Keratinocyte (primary cell): ENCODE results near the gene PIK3CD. TPM values are rescaled to one million over a fixed set of nuclear protein-coding genes. Genes with fewer than 3 reads are reported as not detected.

Experiments
- DNase-seq: peaks from one replicate; pipeline ENCODE4 v3.0.0-alpha.2; 2011; ENCODE audit warnings: low read depth, missing footprints, low spot score
- FAIRE-seq: peaks from 2 replicates; lab custom pipeline; 2011; peaks lifted over from hg19 to GRCh38; lab: Jason Lieb, UNC
- H2AFZ ChIP-seq: 2 replicates; pipeline ENCODE4 v1.6.0; 2012; ENCODE audit warnings: low read length, control low read depth, inconsistent platforms; ENCODE audit not compliant: control insufficient read depth
- H3K27ac ChIP-seq: 2 replicates; pipeline ENCODE4 v1.5.1; 2011; ENCODE audit warnings: low read length; ENCODE audit not compliant: control insufficient read depth, insufficient read depth
- H3K27me3 ChIP-seq: 3 replicates; pipeline ENCODE4 v1.6.0; 2011; ENCODE audit warnings: low read length; ENCODE audit not compliant: control insufficient read depth, insufficient read depth; ENCODE audit errors: extremely low read depth
- H3K36me3 ChIP-seq, 2 experiments: 2 replicates in 1 of 2; 3 replicates in 1 of 2; pipeline ENCODE4 v1.5.1; 2011; ENCODE audit warnings: low read length in 2 of 2, mild to moderate bottlenecking in 1 of 2; ENCODE audit not compliant: control insufficient read depth in 2 of 2, insufficient read depth in 2 of 2; ENCODE audit errors: extremely low read depth in 1 of 2
- H3K4me1 ChIP-seq: 3 replicates; pipeline ENCODE4 v1.5.1; 2011; ENCODE audit warnings: low read length; ENCODE audit not compliant: control insufficient read depth, insufficient read depth; ENCODE audit errors: extremely low read depth
- H3K4me2 ChIP-seq: 3 replicates; pipeline ENCODE4 v1.6.0; 2011; ENCODE audit warnings: low read depth, low read length; ENCODE audit not compliant: control insufficient read depth, insufficient read depth; ENCODE audit errors: extremely low read depth
- H3K4me3 ChIP-seq, 3 experiments: fragments of 200-600 bp in 1 of 3; sonication (generic) in 1 of 3; 2 replicates in 2 of 3; 3 replicates in 1 of 3; pipeline ENCODE4 v1.5.1; 2011 to 2016; ENCODE audit warnings: low read length in 3 of 3, mild to moderate bottlenecking in 3 of 3, control low read depth in 2 of 3, inconsistent platforms in 1 of 3, low read depth in 1 of 3, mixed read lengths in 1 of 3, mixed run types in 1 of 3, moderate library complexity in 1 of 3; ENCODE audit not compliant: control insufficient read depth in 2 of 3, insufficient read depth in 2 of 3; ENCODE audit errors: extremely low read depth in 1 of 3
- H3K79me2 ChIP-seq: 2 replicates; pipeline ENCODE4 v1.6.0; 2012; ENCODE audit warnings: low read length; ENCODE audit not compliant: control insufficient read depth, insufficient read depth
- H3K9ac ChIP-seq: 3 replicates; pipeline ENCODE4 v1.6.0; 2011; ENCODE audit warnings: low read length; ENCODE audit not compliant: control insufficient read depth, insufficient read depth; ENCODE audit errors: extremely low read depth
- H3K9me1 ChIP-seq: 3 replicates; pipeline ENCODE4 v1.6.0; 2011; ENCODE audit warnings: low read length; ENCODE audit not compliant: control insufficient read depth, insufficient read depth; ENCODE audit errors: extremely low read depth
- H3K9me3 ChIP-seq: 2 replicates; pipeline ENCODE4 v1.5.1; 2012; ENCODE audit warnings: low read depth, low read length; ENCODE audit not compliant: control insufficient read depth
- H4K20me1 ChIP-seq: 3 replicates; pipeline ENCODE4 v1.6.0; 2011; ENCODE audit warnings: low read length; ENCODE audit not compliant: control insufficient read depth, insufficient read depth; ENCODE audit errors: extremely low read depth
- EZH2 ChIP-seq: IDR thresholded peaks from one replicate; pipeline ENCODE4 v1.6.1; 2012; ENCODE audit warnings: inconsistent platforms, mild to moderate bottlenecking, low read length, moderate library complexity
- dilution Hi-C: fragments of 300-500 bp; cut with MboI; formaldehyde crosslinking; loops from one replicate; pipeline ENCODE4 v1.7.0; 2020; ENCODE audit warnings: low sequenced_read_pairs; ENCODE audit not compliant: extremely low pct_ligation_motif_present
- polyA plus RNA-seq, 5 experiments: library from polyadenylated mRNA; depleted of rRNA in 3 of 5; stranded (reverse) in 3 of 5; stranded (forward) in 1 of 5; unstranded in 1 of 5; fragments of >200 nt; gene quantifications; 1 replicate in 1 of 5; 2 replicates in 3 of 5; 3 replicates in 1 of 5; pipeline versions ENCODE4 v1.2.1 to v1.2.3, GENCODE V29; 2011 to 2012; ENCODE audit warnings: missing spikeins in 2 of 5, low read depth in 1 of 5, low replicate concordance in 1 of 5
- TF ChIP-seq, protein P1 (sequence below), 3 experiments: IDR thresholded peaks in 1 of 3; conservative IDR thresholded peaks in 1 of 3; optimal IDR thresholded peaks in 1 of 3; 2 replicates in 2 of 3; 3 replicates in 1 of 3; pipeline versions ENCODE3 to v1.5.1; 2011; ENCODE audit warnings: low read length in 3 of 3, mild to moderate bottlenecking in 3 of 3, moderate library complexity in 2 of 3, control low read depth in 1 of 3, inconsistent platforms in 1 of 3; ENCODE audit not compliant: insufficient read depth in 2 of 3; ENCODE audit errors: extremely low read depth in 1 of 3

PIK3CD gene
- polyA plus RNA-seq, 1 donor (not counting 4 experiments of a cell fraction or from before 2014, with no cell fraction given) = 7.8 TPM

- TF ChIP-seq, protein P1, sequence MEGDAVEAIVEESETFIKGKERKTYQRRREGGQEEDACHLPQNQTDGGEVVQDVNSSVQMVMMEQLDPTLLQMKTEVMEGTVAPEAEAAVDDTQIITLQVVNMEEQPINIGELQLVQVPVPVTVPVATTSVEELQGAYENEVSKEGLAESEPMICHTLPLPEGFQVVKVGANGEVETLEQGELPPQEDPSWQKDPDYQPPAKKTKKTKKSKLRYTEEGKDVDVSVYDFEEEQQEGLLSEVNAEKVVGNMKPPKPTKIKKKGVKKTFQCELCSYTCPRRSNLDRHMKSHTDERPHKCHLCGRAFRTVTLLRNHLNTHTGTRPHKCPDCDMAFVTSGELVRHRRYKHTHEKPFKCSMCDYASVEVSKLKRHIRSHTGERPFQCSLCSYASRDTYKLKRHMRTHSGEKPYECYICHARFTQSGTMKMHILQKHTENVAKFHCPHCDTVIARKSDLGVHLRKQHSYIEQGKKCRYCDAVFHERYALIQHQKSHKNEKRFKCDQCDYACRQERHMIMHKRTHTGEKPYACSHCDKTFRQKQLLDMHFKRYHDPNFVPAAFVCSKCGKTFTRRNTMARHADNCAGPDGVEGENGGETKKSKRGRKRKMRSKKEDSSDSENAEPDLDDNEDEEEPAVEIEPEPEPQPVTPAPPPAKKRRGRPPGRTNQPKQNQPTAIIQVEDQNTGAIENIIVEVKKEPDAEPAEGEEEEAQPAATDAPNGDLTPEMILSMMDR (optimal IDR thresholded peaks at IDR 0.05 in 1 of 3, IDR thresholded peaks at IDR 0.05 in 1 of 3, conservative IDR thresholded peaks at IDR 0.05 in 1 of 3; ENCODE audit: extremely low read depth in 1 of 3, insufficient read depth in 2 of 3, low read length in 3 of 3) = no peak
- no peak for TF ChIP-seq EZH2
- H3K27me3 ChIP-seq = no peaks in the 10 kb centered on the region
- H3K9ac ChIP-seq = peak overlapping the region; percentile 69
- peaks cover 20% of the 10 kb centered on the region for H3K4me1 ChIP-seq
- peaks cover 2% of the 10 kb centered on the region for H3K9me1 ChIP-seq
- DNase-seq = peak; percentile 100
- no peak overlapping the region for H3K4me3 ChIP-seq
- dilution Hi-C loops = no loop called here
- peaks cover 8 to 9% of the 10 kb centered on the region in 2 experiments for H3K36me3 ChIP-seq
- H3K9me3 ChIP-seq = no peaks in the 10 kb centered on the region
- peaks cover 61% of the 10 kb centered on the region for H3K79me2 ChIP-seq
- peak overlapping the region; percentile 89 for H3K27ac ChIP-seq
- FAIRE-seq = peak; percentile 100
- H2AFZ ChIP-seq = no peak overlapping the region
- H3K4me2 ChIP-seq = no peak overlapping the region
- H4K20me1 ChIP-seq = no peaks in the 10 kb centered on the region
Measured at GRCh38 chr1:9766759-9767442, 115.4 kb downstream of the PIK3CD start.

DNA sequence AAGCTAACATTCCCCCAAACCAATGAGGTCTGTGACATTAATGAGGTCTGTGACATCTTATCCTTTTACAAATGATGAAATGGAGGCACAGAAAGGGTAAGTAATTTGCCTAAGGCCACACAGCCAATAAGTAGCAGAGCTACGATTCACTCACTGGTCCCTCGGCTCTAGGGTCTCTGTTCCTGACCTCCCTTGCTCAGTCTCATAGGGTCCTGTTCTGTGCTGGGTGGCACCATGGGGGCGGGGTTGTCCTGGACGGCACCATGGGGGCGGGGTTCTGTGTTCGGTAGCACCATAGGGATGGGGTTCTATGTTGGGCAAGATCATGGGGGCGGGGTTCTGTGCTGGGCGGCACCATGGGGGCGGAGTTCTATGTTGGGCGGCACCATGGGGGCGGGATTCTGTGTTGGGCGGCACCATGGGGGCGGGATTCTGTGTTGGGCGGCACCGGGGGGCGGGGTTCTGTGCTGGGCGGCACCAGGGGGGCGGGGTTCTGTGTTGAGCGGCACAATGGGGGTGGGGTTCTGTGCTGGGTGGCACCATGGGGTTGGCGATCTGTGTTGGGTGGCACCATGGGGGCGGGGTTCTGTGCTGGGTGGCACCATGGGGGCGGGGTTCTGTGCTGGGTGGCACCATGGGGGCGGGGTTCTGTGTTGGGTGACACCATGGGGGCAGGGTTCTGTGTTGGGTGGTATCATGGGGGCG is 116.6 kb downstream of the PIK3CD start:
- H3K9ac ChIP-seq = no peak overlapping the region
- dilution Hi-C loops = no loop called here
- no peak overlapping the region for H3K4me2 ChIP-seq
- peaks cover 2% of the 10 kb centered on the region for H3K9me1 ChIP-seq
- peaks cover 60% of the 10 kb centered on the region for H3K79me2 ChIP-seq
- no peaks in the 10 kb centered on the region for H4K20me1 ChIP-seq
- peaks cover 14 to 15% of the 10 kb centered on the region in 2 experiments for H3K36me3 ChIP-seq
- H3K27me3 ChIP-seq = no peaks in the 10 kb centered on the region
- DNase-seq (no peak), FAIRE-seq (no peak)
- H3K4me3 ChIP-seq = no peak overlapping the region
- no peak overlapping the region for H2AFZ ChIP-seq
- no peaks in the 10 kb centered on the region for H3K9me3 ChIP-seq
- TF ChIP-seq EZH2 = no peak
- TF ChIP-seq, protein P1 (optimal IDR thresholded peaks at IDR 0.05 in 1 of 3, IDR thresholded peaks at IDR 0.05 in 1 of 3, conservative IDR thresholded peaks at IDR 0.05 in 1 of 3; ENCODE audit: extremely low read depth in 1 of 3, insufficient read depth in 2 of 3, low read length in 3 of 3) = no peak
- peak overlapping the region; percentile 89 for H3K27ac ChIP-seq
- H3K4me1 ChIP-seq = peaks cover 20% of the 10 kb centered on the region
